ENCODE data around the gene SCGB1C2.

Gene SCGB1C2

GRCh38 chr17:149897-150584 is 12.7 kb downstream of the SCGB1C2 start:
- no peak for TF ChIP-seq CTCF (IDR thresholded peaks at IDR 0.05)

- TF ChIP-seq CTCF (IDR thresholded peaks at IDR 0.05), result no peak
These were observed 13.6 kb downstream of the SCGB1C2 start for GRCh38 chr17:151004-151403.

GRCh38 chr17:151886-152859 is 14.8 kb downstream of the SCGB1C2 start:
- no peak for TF ChIP-seq CTCF (IDR thresholded peaks at IDR 0.05)

GRCh38 chr17:152860-153420 is 15.6 kb downstream of the SCGB1C2 start:
- no peak for TF ChIP-seq CTCF (IDR thresholded peaks at IDR 0.05)

GRCh38 chr17:153851-154250 is 16.5 kb downstream of the SCGB1C2 start:
- TF ChIP-seq CTCF (IDR thresholded peaks at IDR 0.05), result no peak

GRCh38 chr17:155576-155975 is 18.2 kb downstream of the SCGB1C2 start:
- TF ChIP-seq CTCF (IDR thresholded peaks at IDR 0.05), result no peak

- no peak for TF ChIP-seq CTCF (IDR thresholded peaks at IDR 0.05)
These were observed 18.8 kb downstream of the SCGB1C2 start for GRCh38 chr17:156094-156621.
